Neural cell (in vitro differentiated cells): ENCODE results near the gene CASTOR2. TPM values are rescaled to one million over a fixed set of nuclear protein-coding genes. Genes with fewer than 3 reads are reported as not detected.

Source experiments
- H2AFZ ChIP-seq: fragments of 200-600, 300-800 bp; sonication (generic), shearing (Covaris generic); 2 replicates; pipeline ENCODE4 v1.6.0; 2014; ENCODE audit warnings: low read depth, mild to moderate bottlenecking, antibody characterized with exemption, low read length, moderate library complexity
- H3F3A ChIP-seq: fragments of 200-600 bp; shearing (Covaris generic); 2 replicates; pipeline ENCODE4 v1.6.1; 2016; ENCODE audit warnings: mild to moderate bottlenecking, moderate library complexity, mixed read lengths, antibody characterized with exemption, low read length; ENCODE audit not compliant: insufficient read depth, poor library complexity, severe bottlenecking
- H3K27ac ChIP-seq: fragments of 200-600, 300-800 bp; sonication (generic), shearing (Covaris generic); 2 replicates; pipeline ENCODE4 v1.5.1; 2014; ENCODE audit warnings: mild to moderate bottlenecking, low read length, moderate library complexity
- H3K27me3 ChIP-seq: fragments of 300-800, 200-600 bp; sonication (generic), shearing (Covaris generic); 2 replicates; pipeline ENCODE4 v1.6.0; 2014; ENCODE audit warnings: mild to moderate bottlenecking, low read depth, low read length, moderate library complexity; ENCODE audit not compliant: insufficient read depth
- H3K36me3 ChIP-seq: fragments of 300-800, 200-600 bp; sonication (generic), shearing (Covaris generic); 2 replicates; pipeline ENCODE4 v1.5.1; 2014; ENCODE audit warnings: mild to moderate bottlenecking, antibody characterized with exemption, low read length, moderate library complexity; ENCODE audit not compliant: insufficient read depth
- H3K4me2 ChIP-seq: fragments of 300-800, 200-600 bp; sonication (generic), shearing (Covaris generic); 2 replicates; pipeline ENCODE4 v1.6.0; 2014; ENCODE audit warnings: mild to moderate bottlenecking, low read length
- H3K4me3 ChIP-seq: fragments of 300-800, 200-600 bp; sonication (generic), shearing (Covaris generic); 2 replicates; pipeline ENCODE4 v1.5.1; 2014; ENCODE audit warnings: mild to moderate bottlenecking, low read length, moderate library complexity
- H3K79me2 ChIP-seq: fragments of 200-600 bp; shearing (Covaris generic); replicated peaks from 2 replicates; pipeline ENCODE4 v1.6.0; 2014; ENCODE audit warnings: mild to moderate bottlenecking, low read length, moderate library complexity; ENCODE audit not compliant: insufficient read depth
- H3K9ac ChIP-seq: fragments of 300-800, 200-600 bp; sonication (generic), shearing (Covaris generic); 2 replicates; pipeline ENCODE4 v1.6.1; 2016; ENCODE audit warnings: mild to moderate bottlenecking, low read length, mixed read lengths
- H3K9me2 ChIP-seq: fragments of 200-600 bp; shearing (Covaris generic); 2 replicates; pipeline ENCODE4 v1.6.1; 2016; ENCODE audit warnings: mild to moderate bottlenecking, low read length, mixed read lengths; ENCODE audit not compliant: insufficient read depth
- H3K9me3 ChIP-seq: fragments of 200-600, 300-800 bp; sonication (generic), shearing (Covaris generic); 2 replicates; pipeline ENCODE4 v1.6.1; 2016; ENCODE audit warnings: mild to moderate bottlenecking, mixed run types, low read length, moderate library complexity, mixed read lengths
- H4K20me1 ChIP-seq: fragments of 200-600 bp; shearing (Covaris generic); 2 replicates; pipeline ENCODE4 v1.6.1; 2016; ENCODE audit warnings: mild to moderate bottlenecking, mixed run types; ENCODE audit not compliant: insufficient read depth
- CTCF ChIP-seq: fragments of 450-650 bp; IDR thresholded peaks from 2 replicates; pipeline ENCODE4 v1.5.1; 2014; ENCODE audit warnings: antibody characterized with exemption, mild to moderate bottlenecking, moderate library complexity; ENCODE audit not compliant: poor library complexity, severe bottlenecking
- EP300 ChIP-seq: fragments of 450-650 bp; conservative IDR thresholded peaks from 2 replicates; pipeline ENCODE4 v1.6.1; 2014; ENCODE audit warnings: antibody characterized with exemption, mild to moderate bottlenecking, moderate library complexity; ENCODE audit not compliant: poor library complexity, severe bottlenecking
- EZH2 ChIP-seq: fragments of 200-600, 300-800 bp; shearing (Covaris generic), sonication (generic); IDR thresholded peaks from 2 replicates; pipeline ENCODE4 v1.6.1; 2014; ENCODE audit warnings: antibody characterized with exemption, low read length, borderline replicate concordance, mild to moderate bottlenecking; ENCODE audit not compliant: insufficient read depth, poor library complexity, severe bottlenecking
- MXI1 ChIP-seq: fragments of 450-650 bp; conservative IDR thresholded peaks from 2 replicates; pipeline ENCODE4 v1.6.1; 2014; ENCODE audit warnings: antibody characterized with exemption, mild to moderate bottlenecking; ENCODE audit not compliant: poor library complexity, severe bottlenecking
- POLR2AphosphoS5 ChIP-seq: IDR thresholded peaks from 2 replicates; pipeline ENCODE4 v1.6.1; 2012
- RAD21 ChIP-seq: fragments of 450-650 bp; conservative IDR thresholded peaks from 2 replicates; pipeline ENCODE4 v1.6.1; 2014; ENCODE audit warnings: antibody characterized with exemption, mild to moderate bottlenecking, moderate library complexity
- REST ChIP-seq: IDR thresholded peaks from 2 replicates; pipeline ENCODE4 v1.6.1; 2012; ENCODE audit warnings: borderline replicate concordance
- SMC3 ChIP-seq: fragments of 450-650 bp; conservative IDR thresholded peaks from 2 replicates; pipeline ENCODE4 v1.6.1; 2014; ENCODE audit warnings: antibody characterized with exemption, mild to moderate bottlenecking, moderate library complexity; ENCODE audit not compliant: poor library complexity
- TAF1 ChIP-seq: IDR thresholded peaks from 2 replicates; pipeline ENCODE4 v1.6.1; 2012; ENCODE audit warnings: low read depth
- polyA plus RNA-seq: library from polyadenylated mRNA; depleted of rRNA; stranded (reverse); fragments of >200 nt; gene quantifications from 2 replicates; pipeline ENCODE4 v1.2.3, GENCODE V29; 2014

CASTOR2 gene
- polyA plus RNA-seq, 1 donor from 2014 or later = 13.7 TPM

DNA sequence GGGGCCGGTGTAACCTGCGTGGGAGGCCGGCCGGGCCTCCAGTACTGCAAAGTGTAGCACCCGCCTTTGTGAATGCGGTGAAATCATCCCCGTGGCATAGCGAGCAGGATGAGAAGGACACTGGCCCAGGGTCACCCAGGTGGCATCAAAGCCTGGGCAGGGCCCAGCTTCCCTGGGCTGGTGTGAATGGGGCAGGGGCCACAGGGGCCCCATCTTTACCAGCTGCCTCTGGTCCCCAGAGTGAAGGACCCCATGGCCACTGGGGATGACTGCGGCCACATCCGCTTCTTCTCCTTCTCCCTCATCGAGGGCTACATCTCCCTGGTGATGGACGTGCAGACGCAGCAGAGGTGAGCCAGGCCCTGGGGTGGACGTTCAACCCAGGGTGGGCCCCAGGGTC, 55.3 kb downstream of the CASTOR2 start:
- no peak overlapping the region for H3K4me3 ChIP-seq
- H3K9me2 ChIP-seq = no peaks in the 10 kb centered on the region
- H3K9me3 ChIP-seq = no peaks in the 10 kb centered on the region
- H3K27ac ChIP-seq = no peak overlapping the region
- no peaks in the 10 kb centered on the region for H4K20me1 ChIP-seq
- no peak for TF ChIP-seq MXI1
- no peak for TF ChIP-seq TAF1
- no peak for TF ChIP-seq RAD21
- no peak for TF ChIP-seq EP300
- no peak for TF ChIP-seq EZH2
- no peak for TF ChIP-seq POLR2AphosphoS5
- no peak for TF ChIP-seq CTCF
- no peak for TF ChIP-seq REST
- no peak for TF ChIP-seq SMC3
- H3K27me3 ChIP-seq = no peaks in the 10 kb centered on the region
- no peak overlapping the region for H3K4me2 ChIP-seq
- H3F3A ChIP-seq = no peaks in the 10 kb centered on the region
- H3K79me2 ChIP-seq = no peaks in the 10 kb centered on the region
- no peak overlapping the region for H2AFZ ChIP-seq
- H3K9ac ChIP-seq = no peak overlapping the region
- no peaks in the 10 kb centered on the region for H3K36me3 ChIP-seq

DNA sequence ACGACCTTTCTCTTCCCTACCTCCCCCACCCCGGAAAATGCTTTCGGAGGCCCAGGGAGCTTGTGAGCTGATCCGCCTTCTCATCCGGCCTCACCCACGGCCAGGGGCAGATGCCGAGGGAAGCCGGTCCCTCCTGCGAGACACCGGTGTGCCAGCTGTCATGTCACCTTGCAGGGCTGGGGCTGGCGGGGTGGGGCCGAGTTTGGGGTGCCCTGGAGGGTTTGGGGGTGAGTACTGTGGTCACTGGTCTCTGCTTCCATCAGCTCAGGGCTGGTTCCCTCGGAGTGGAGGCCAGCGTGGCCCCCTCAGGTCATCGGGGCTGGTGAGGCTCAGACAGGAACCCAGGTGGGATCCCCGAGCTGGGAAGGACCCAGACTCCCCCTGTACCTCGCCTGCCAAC, 60.4 kb downstream of the CASTOR2 start:
- H3K36me3 ChIP-seq = no peaks in the 10 kb centered on the region
- no peaks in the 10 kb centered on the region for H3K9me2 ChIP-seq
- no peaks in the 10 kb centered on the region for H4K20me1 ChIP-seq
- H3K4me2 ChIP-seq = no peak overlapping the region
- H3K4me3 ChIP-seq = no peak overlapping the region
- no peaks in the 10 kb centered on the region for H3F3A ChIP-seq
- H2AFZ ChIP-seq = no peak overlapping the region
- no peaks in the 10 kb centered on the region for H3K79me2 ChIP-seq
- no peak overlapping the region for H3K27ac ChIP-seq
- TF ChIP-seq SMC3 = no peak
- TF ChIP-seq EP300 = no peak
- TF ChIP-seq CTCF = no peak
- no peak for TF ChIP-seq RAD21
- TF ChIP-seq EZH2 = no peak
- TF ChIP-seq TAF1 = no peak
- no peak for TF ChIP-seq MXI1
- no peak for TF ChIP-seq REST
- no peak for TF ChIP-seq POLR2AphosphoS5
- no peak overlapping the region for H3K9ac ChIP-seq
- H3K9me3 ChIP-seq = no peaks in the 10 kb centered on the region
- no peaks in the 10 kb centered on the region for H3K27me3 ChIP-seq
